ENCODE results near the gene LEKR1. TPM values are rescaled to one million over a fixed set of nuclear protein-coding genes. Genes with fewer than 3 reads are reported as not detected.

LEKR1 gene
- total RNA-seq, 5 donors from 2014 or later (not counting 1 experiment from before 2014, with no cell fraction given) = 1.2 to 3.6 (median 2.8) TPM

DNA sequence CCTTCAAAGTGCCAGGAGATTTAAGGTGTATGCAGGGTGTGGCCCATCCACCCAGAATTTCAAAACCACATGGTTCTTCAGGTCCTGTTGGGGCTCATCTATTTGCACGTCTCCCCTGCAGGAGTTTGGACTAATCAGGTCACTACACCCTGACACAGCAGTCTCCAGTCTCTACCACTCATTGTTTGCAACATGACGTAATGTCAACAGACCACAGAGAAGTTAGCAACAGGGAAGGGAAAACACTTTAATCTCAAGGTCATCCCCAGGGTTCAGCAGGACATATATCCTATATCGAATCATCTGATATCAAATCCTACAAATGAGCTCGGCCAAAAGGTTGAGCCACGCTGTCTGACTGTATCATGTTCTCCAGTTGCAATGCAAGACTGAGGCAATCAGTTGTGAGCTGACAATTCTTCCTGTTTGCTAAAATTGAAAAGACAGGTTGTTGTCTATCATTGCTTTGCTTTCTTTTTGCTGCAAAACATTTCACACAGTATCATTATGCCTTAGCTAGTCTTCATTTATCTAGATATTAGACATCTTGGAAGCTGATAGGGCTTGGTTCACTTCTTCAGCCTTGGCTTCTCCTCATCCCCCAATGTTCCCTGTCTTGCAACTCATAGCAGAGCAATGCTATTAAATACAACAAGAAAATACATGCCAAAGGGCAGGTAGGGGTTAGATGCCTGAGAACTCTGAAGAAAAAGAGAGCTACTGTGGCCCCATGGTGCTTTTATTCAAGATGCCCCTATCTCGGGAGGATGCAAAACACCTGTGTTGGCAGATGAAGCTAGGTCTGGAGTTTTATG is 13.4 kb upstream of the LEKR1 start:
- Histone ChIP-seq H3K4me3 (ENCODE audit: control insufficient read depth in 1 of 2, extremely low read depth in 1 of 2, low read length in 1 of 2) (no peak overlapping the region), H3K27ac (ENCODE audit: low read length) (no peak overlapping the region), H3K27me3 (replicated peaks in 1 of 2; ENCODE audit: control insufficient read depth in 2 of 2, extremely low read depth in 1 of 2, insufficient read depth in 2 of 2, low read length in 1 of 2) (no peaks in the 10 kb centered on the region), H3K4me1 (ENCODE audit: control insufficient read depth in 1 of 2, extremely low read depth in 1 of 2, insufficient read depth in 2 of 2, low read length in 2 of 2) (peaks cover 10 to 20% of the 10 kb centered on the region in 2 experiments), H3K36me3 (ENCODE audit: control insufficient read depth in 2 of 2, extremely low read depth in 1 of 2, insufficient read depth in 1 of 2, low read length in 1 of 2) (peaks cover 0 to 3% of the 10 kb centered on the region in 2 donors), H3K9me3 (no peaks in the 10 kb centered on the region)
- CTCF ChIA-PET = interaction anchor here (0.6 kb wide), 2 partner anchors 27 to 287 kb away, joined by 3 read pairs; no protein-coding TSS in a partner anchor
- H3K4me3 Mint-ChIP-seq = no peak overlapping the region
- H3K27ac Mint-ChIP-seq = peak overlapping the region; percentile 82 to 84
- DNase-seq (peak in 1 of 35 experiments; percentile 31), ATAC-seq (replicated peaks in 1 of 4) (no peak)
- H3K36me3 Mint-ChIP-seq = peaks cover 25% of the 10 kb centered on the region
- POLR2A ChIA-PET = no interaction called here
- H3K4me1 Mint-ChIP-seq = peaks cover 16 to 42% (median 37%) of the 10 kb centered on the region in 3 donors
- WGBS (ENCODE audit: insufficient coverage) = 93% methylated on average over 4 of the region's 6 CpGs
- H3K27me3 Mint-ChIP-seq = no peaks in the 10 kb centered on the region
- H3K9me3 Mint-ChIP-seq = peaks cover 0 to 9% (median 7%) of the 10 kb centered on the region in 3 donors

DNA sequence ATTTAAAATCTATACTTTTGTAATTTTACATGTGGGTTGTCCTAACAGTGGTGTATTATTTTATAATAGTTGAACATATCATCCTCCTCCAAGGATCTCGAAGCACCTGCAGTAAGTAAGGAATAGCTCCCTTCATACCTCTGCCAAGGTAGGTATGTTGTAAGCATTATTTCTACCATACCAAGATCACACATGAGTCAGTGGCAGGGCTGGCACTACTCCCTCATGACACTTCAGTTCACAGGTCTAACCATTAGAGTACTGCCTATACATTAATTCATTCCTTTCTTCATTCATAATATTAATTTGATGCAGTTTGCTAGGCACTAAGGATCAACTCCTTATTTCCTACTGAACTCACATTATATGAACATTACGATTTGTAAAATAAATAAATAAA is 11.9 kb upstream of the LEKR1 start:
- H3K27me3 Mint-ChIP-seq = no peaks in the 10 kb centered on the region
- H3K9me3 Mint-ChIP-seq = peaks cover 0 to 7% (median 5%) of the 10 kb centered on the region in 3 donors
- Histone ChIP-seq H3K9me3 (no peaks in the 10 kb centered on the region), H3K4me1 (ENCODE audit: control insufficient read depth in 1 of 2, extremely low read depth in 1 of 2, insufficient read depth in 2 of 2, low read length in 2 of 2) (peaks cover 16 to 28% of the 10 kb centered on the region in 2 experiments), H3K36me3 (ENCODE audit: control insufficient read depth in 2 of 2, extremely low read depth in 1 of 2, insufficient read depth in 1 of 2, low read length in 1 of 2) (peaks cover 0 to 3% of the 10 kb centered on the region in 2 donors), H3K4me3 (ENCODE audit: control insufficient read depth in 1 of 2, extremely low read depth in 1 of 2, low read length in 1 of 2) (no peak overlapping the region), H3K27ac (ENCODE audit: low read length) (no peak overlapping the region), H3K27me3 (replicated peaks in 1 of 2; ENCODE audit: control insufficient read depth in 2 of 2, extremely low read depth in 1 of 2, insufficient read depth in 2 of 2, low read length in 1 of 2) (no peaks in the 10 kb centered on the region)
- H3K4me1 Mint-ChIP-seq = peaks cover 23 to 55% (median 50%) of the 10 kb centered on the region in 3 donors
- ATAC-seq (replicated peaks in 1 of 4) (no peak), DNase-seq (no peak)
- peak overlapping the region in 1 of 2 donors; percentile 50 for H3K27ac Mint-ChIP-seq
- no peak overlapping the region for H3K4me3 Mint-ChIP-seq
- ChIA-PET CTCF (no interaction called here), POLR2A (no interaction called here)
- WGBS (ENCODE audit: insufficient coverage) = no CpG with 5 or more reads among the region's 2 CpGs
- H3K36me3 Mint-ChIP-seq = peaks cover 21% of the 10 kb centered on the region

DNA sequence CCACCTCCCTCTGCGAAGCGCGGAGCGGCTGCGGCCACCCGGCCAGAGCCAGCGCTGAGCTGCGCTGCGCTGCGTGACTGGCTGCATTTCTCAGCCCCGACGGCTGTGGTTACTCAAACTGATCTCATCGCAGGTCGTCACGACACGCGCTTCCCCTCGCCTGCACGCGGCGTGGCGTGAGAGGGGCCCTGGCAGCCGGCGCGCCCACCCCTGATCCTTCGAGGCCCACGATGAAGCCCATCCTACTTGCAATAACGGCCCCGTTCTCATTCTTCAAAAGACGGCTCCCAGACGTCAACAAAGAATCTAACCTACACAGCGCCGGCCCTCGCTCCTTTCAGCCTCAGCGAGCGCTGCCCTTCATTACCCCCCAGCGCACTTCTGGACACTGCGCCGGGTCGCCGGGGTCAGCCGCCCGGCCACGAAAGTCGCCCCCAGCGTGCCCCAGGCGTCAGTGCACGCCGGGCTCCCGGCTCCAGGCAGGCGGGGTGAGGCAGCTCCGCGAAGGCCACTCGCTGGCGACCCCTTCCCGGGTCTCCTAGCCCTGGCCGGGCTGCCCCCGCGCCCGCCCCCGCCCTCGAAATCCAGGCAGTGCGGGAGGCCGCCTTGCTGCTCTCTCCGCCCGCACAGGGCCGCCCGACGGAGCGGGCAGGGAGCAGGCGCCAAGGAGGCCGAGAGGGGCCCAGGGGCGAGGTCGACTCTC is 9.9 kb upstream of the LEKR1 start:
- 23% methylated on average over 73 of the region's 74 CpGs for WGBS (ENCODE audit: insufficient coverage)
- ATAC-seq (replicated peaks in 1 of 4) = peak; percentile 5 to 51 (median 10)
- Mint-ChIP-seq H3K4me1 (peaks cover 23 to 55% (median 50%) of the 10 kb centered on the region in 3 donors), H3K27ac (peak overlapping the region; percentile 93 to 99), H3K36me3 (peaks cover 7% of the 10 kb centered on the region), H3K4me3 (peak overlapping the region; percentile 88 to 92 (median 89)), H3K9me3 (peaks cover 0 to 2% (median 0%) of the 10 kb centered on the region in 3 donors), H3K27me3 (no peaks in the 10 kb centered on the region)
- DNase-seq = peak in 28 of 35 experiments; percentile 3 to 76 (median 23)
- Histone ChIP-seq H3K27ac (ENCODE audit: low read length) (peak overlapping the region; percentile 69), H3K27me3 (replicated peaks in 1 of 2; ENCODE audit: control insufficient read depth in 2 of 2, extremely low read depth in 1 of 2, insufficient read depth in 2 of 2, low read length in 1 of 2) (no peaks in the 10 kb centered on the region), H3K4me3 (ENCODE audit: control insufficient read depth in 1 of 2, extremely low read depth in 1 of 2, low read length in 1 of 2) (peak overlapping the region; percentile 72 to 85), H3K9me3 (no peaks in the 10 kb centered on the region), H3K36me3 (ENCODE audit: control insufficient read depth in 2 of 2, extremely low read depth in 1 of 2, insufficient read depth in 1 of 2, low read length in 1 of 2) (no peaks in the 10 kb centered on the region), H3K4me1 (ENCODE audit: control insufficient read depth in 1 of 2, extremely low read depth in 1 of 2, insufficient read depth in 2 of 2, low read length in 2 of 2) (peaks cover 16 to 26% of the 10 kb centered on the region in 2 experiments)
- POLR2A ChIA-PET = no interaction called here
- CTCF ChIA-PET = no interaction called here

DNA sequence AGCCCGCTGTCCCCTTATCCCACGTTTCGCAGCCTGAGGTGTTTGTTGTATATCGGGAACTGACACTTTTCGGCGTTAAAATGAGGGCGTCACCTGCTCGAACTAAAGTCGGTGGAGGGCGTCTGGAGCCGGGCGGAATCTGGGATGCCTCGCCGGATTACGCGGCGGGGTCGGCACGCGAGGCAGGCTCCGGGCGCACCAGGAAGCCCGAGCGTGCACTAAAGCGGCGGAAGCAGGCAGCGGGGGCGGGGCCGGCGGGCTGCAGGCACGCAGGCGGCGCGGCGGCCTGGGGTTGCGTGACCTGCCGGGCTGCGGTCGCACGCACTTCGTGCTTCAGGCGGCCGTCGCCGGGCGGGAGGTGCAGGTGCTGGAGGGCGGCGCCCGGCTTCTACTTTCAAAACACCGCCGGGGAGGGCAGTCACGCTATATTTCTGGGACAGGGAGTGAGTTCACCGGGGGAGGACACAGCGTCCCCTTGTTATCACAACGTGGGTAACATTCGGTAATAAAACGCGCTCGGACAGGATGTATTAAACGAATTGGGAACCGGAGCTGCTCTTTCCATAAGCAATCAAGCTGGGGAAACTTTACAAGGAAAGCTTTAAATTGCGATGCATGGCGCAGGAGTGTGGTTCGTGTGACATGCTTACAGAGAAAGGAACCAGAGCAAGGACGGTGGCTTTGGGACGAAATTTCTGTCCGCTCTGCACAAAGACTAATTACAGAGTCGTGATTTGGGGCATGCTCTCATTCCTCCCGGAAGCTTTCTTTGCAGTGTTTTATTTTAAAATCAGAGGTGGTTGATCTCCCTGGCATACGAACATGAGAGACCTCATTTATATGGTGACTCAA is 9.1 kb upstream of the LEKR1 start:
- no peaks in the 10 kb centered on the region for H3K27me3 ChIP-seq (replicated peaks in 1 of 2; ENCODE audit: control insufficient read depth in 2 of 2, extremely low read depth in 1 of 2, insufficient read depth in 2 of 2, low read length in 1 of 2)
- under 1% methylated on average over 68 of the region's 70 CpGs for WGBS (ENCODE audit: insufficient coverage)

DNA sequence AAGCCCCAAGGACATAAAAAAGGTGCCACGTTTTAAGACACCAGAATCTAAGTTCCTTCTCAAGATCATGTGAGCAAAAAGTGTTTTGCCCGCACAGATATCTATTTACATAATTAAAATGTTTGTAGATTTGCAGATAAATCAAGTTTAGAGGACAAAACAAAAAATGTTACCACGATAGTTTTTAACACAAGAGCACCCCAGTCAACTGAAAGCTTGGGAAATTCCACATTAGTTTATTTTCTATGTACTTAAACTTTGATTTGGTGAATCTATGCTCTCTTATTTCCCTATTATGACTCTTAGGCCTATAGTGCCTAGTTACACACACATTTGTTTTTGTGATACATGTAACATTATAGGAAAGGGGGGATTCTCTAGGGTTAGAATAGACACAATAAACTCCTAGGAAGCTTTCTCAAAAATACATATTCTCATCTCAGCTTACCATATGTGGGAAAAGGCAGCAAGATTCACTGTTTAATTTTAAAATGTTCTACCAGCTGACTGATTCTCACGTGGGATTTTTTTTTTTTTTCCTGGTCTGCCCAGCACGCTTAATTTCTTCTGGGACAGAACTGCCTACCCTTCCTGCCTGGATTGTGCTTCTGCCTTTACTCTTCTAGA is 8.4 kb upstream of the LEKR1 start:
- Mint-ChIP-seq H3K4me3 (peak overlapping the region; percentile 88 to 92 (median 89)), H3K4me1 (peaks cover 23 to 45% (median 41%) of the 10 kb centered on the region in 3 donors), H3K27ac (peak overlapping the region; percentile 98 to 99), H3K9me3 (peaks cover 0 to 2% (median 0%) of the 10 kb centered on the region in 3 donors), H3K27me3 (no peaks in the 10 kb centered on the region), H3K36me3 (peaks cover 3% of the 10 kb centered on the region)
- Histone ChIP-seq H3K4me1 (ENCODE audit: control insufficient read depth in 1 of 2, extremely low read depth in 1 of 2, insufficient read depth in 2 of 2, low read length in 2 of 2) (peaks cover 16 to 21% of the 10 kb centered on the region in 2 experiments), H3K36me3 (ENCODE audit: control insufficient read depth in 2 of 2, extremely low read depth in 1 of 2, insufficient read depth in 1 of 2, low read length in 1 of 2) (no peaks in the 10 kb centered on the region), H3K9me3 (no peaks in the 10 kb centered on the region), H3K4me3 (ENCODE audit: control insufficient read depth in 1 of 2, extremely low read depth in 1 of 2, low read length in 1 of 2) (peak overlapping the region; percentile 72 to 85), H3K27me3 (replicated peaks in 1 of 2; ENCODE audit: control insufficient read depth in 2 of 2, extremely low read depth in 1 of 2, insufficient read depth in 2 of 2, low read length in 1 of 2) (no peaks in the 10 kb centered on the region), H3K27ac (ENCODE audit: low read length) (peak overlapping the region; percentile 79)
- ATAC-seq (replicated peaks in 1 of 4) (no peak), DNase-seq (peak in 1 of 35 experiments; percentile 73)
- ChIA-PET CTCF (interaction anchor here (0.6 to 1.0 kb wide), 4 partner anchors 30 to 798 kb away, joined by 3 to 4 read pairs (median 3); no protein-coding TSS in a partner anchor), POLR2A (interaction anchor here (0.6 to 0.7 kb wide), 2 partner anchors 8 to 144 kb away, joined by 3 read pairs; partner anchors contain the start of gene LEKR1 (in 1 of the 2))
- no CpG with 5 or more reads among the region's 5 CpGs for WGBS (ENCODE audit: insufficient coverage)

More for the DNA sequence above, 9.1 kb upstream of the LEKR1 start:
- Mint-ChIP-seq H3K27ac (peak overlapping the region; percentile 98 to 99), H3K4me3 (peak overlapping the region; percentile 88 to 92 (median 89)), H3K36me3 (peaks cover 3% of the 10 kb centered on the region), H3K27me3 (no peaks in the 10 kb centered on the region), H3K4me1 (peaks cover 23 to 50% (median 47%) of the 10 kb centered on the region in 3 donors), H3K9me3 (peaks cover 0 to 2% (median 0%) of the 10 kb centered on the region in 3 donors)
- peak overlapping the region; percentile 72 to 85 for H3K4me3 ChIP-seq (ENCODE audit: control insufficient read depth in 1 of 2, extremely low read depth in 1 of 2, low read length in 1 of 2)
- ATAC-seq (replicated peaks in 1 of 4) = peak; percentile 83 to 88 (median 86)
- ChIA-PET POLR2A (interaction anchor here in 1 of 2 donors (0.6 kb wide), 1 partner anchor 9 kb away, joined by 3 read pairs; the partner anchor contains the start of gene LEKR1), CTCF (interaction anchor here (0.6 to 1.0 kb wide), 4 partner anchors 30 to 797 kb away, joined by 3 to 4 read pairs (median 3); no protein-coding TSS in a partner anchor)
- peak; percentile 64 to 96 (median 77) for DNase-seq
- H3K27ac ChIP-seq (ENCODE audit: low read length) = peak overlapping the region; percentile 79
- H3K4me1 ChIP-seq (ENCODE audit: control insufficient read depth in 1 of 2, extremely low read depth in 1 of 2, insufficient read depth in 2 of 2, low read length in 2 of 2) = peaks cover 16 to 24% of the 10 kb centered on the region in 2 experiments
- H3K9me3 ChIP-seq = no peaks in the 10 kb centered on the region
- no peaks in the 10 kb centered on the region for H3K36me3 ChIP-seq (ENCODE audit: control insufficient read depth in 2 of 2, extremely low read depth in 1 of 2, insufficient read depth in 1 of 2, low read length in 1 of 2)
